SU-DHL-6 (cell line): ENCODE results near the gene AXIN2.

ENCODE experiments used
- H2AFZ ChIP-seq: fragments of 200-600 bp; sonication (generic); 2 replicates; pipeline ENCODE4 v1.6.1; 2014; ENCODE audit warnings: low read depth, mild to moderate bottlenecking, moderate library complexity, mixed read lengths, antibody characterized with exemption, low read length; ENCODE audit not compliant: severe bottlenecking
- H3F3A ChIP-seq: fragments of 200-600 bp; shearing (Covaris generic); 2 replicates; pipeline ENCODE4 v1.6.0; 2016; ENCODE audit warnings: antibody characterized with exemption, mild to moderate bottlenecking; ENCODE audit not compliant: insufficient read depth
- H3K27ac ChIP-seq: fragments of 200-600 bp; sonication (generic); 2 replicates; pipeline ENCODE4 v1.5.1; 2016; ENCODE audit warnings: low read depth, mild to moderate bottlenecking, low read length, moderate library complexity, mixed read lengths
- H3K27me3 ChIP-seq: fragments of 200-600 bp; sonication (generic), shearing (Covaris generic); 2 replicates; pipeline ENCODE4 v1.6.0; 2014; ENCODE audit warnings: mild to moderate bottlenecking, low read length
- H3K36me3 ChIP-seq: fragments of 200-600 bp; sonication (generic); 2 replicates; pipeline ENCODE4 v1.6.1; 2014; ENCODE audit warnings: mild to moderate bottlenecking, low read length, mixed read lengths
- H3K4me2 ChIP-seq: fragments of 300-600, 200-600 bp; shearing (Covaris generic), sonication (generic); 2 replicates; pipeline ENCODE4 v1.6.0; 2014; ENCODE audit warnings: low read length, low read depth, mild to moderate bottlenecking; ENCODE audit not compliant: poor library complexity, severe bottlenecking
- H3K4me3 ChIP-seq: fragments of 200-600 bp; sonication (generic); 2 replicates; pipeline ENCODE4 v1.5.1; 2014; ENCODE audit warnings: antibody characterized with exemption, low read length, mild to moderate bottlenecking, mixed read lengths; ENCODE audit not compliant: insufficient read depth, poor library complexity, severe bottlenecking
- H3K79me2 ChIP-seq: fragments of 200-600 bp; sonication (generic); 2 replicates; pipeline ENCODE4 v1.6.1; 2014; ENCODE audit warnings: mild to moderate bottlenecking, low read length, moderate library complexity; ENCODE audit not compliant: insufficient read depth
- H3K9ac ChIP-seq: fragments of 200-600 bp; sonication (generic); 2 replicates; pipeline ENCODE4 v1.7.0; 2014; ENCODE audit warnings: mild to moderate bottlenecking, low read length
- H3K9me2 ChIP-seq: fragments of 200-600 bp; sonication (generic); replicated peaks from 2 replicates; pipeline ENCODE4 v1.6.1; 2014; ENCODE audit warnings: low read length; ENCODE audit not compliant: insufficient read depth
- H3K9me3 ChIP-seq: fragments of 200-600 bp; sonication (generic); 2 replicates; pipeline ENCODE4 v1.6.1; 2014; ENCODE audit warnings: low read length, mixed read lengths; ENCODE audit not compliant: insufficient read depth
- H4K20me1 ChIP-seq: fragments of 200-600 bp; sonication (generic); 2 replicates; pipeline ENCODE4 v1.6.1; 2014; ENCODE audit warnings: low read depth, mild to moderate bottlenecking, antibody characterized with exemption, low read length, moderate library complexity, mixed read lengths
- CTCF ChIP-seq: fragments of 200-600 bp; sonication (generic); IDR thresholded peaks from one replicate; pipeline ENCODE4 v1.5.1; 2017; ENCODE audit warnings: antibody characterized with exemption, mild to moderate bottlenecking, low read length, moderate library complexity; ENCODE audit not compliant: insufficient read depth, poor library complexity, severe bottlenecking
- EZH2phosphoT487 ChIP-seq: fragments of 200-600 bp; sonication (generic), shearing (Covaris generic); conservative IDR thresholded peaks from 2 replicates; pipeline ENCODE4 v1.6.1; 2018; ENCODE audit warnings: mild to moderate bottlenecking, antibody characterized with exemption, low read length, moderate library complexity, mixed read lengths

AXIN2 gene

DNA sequence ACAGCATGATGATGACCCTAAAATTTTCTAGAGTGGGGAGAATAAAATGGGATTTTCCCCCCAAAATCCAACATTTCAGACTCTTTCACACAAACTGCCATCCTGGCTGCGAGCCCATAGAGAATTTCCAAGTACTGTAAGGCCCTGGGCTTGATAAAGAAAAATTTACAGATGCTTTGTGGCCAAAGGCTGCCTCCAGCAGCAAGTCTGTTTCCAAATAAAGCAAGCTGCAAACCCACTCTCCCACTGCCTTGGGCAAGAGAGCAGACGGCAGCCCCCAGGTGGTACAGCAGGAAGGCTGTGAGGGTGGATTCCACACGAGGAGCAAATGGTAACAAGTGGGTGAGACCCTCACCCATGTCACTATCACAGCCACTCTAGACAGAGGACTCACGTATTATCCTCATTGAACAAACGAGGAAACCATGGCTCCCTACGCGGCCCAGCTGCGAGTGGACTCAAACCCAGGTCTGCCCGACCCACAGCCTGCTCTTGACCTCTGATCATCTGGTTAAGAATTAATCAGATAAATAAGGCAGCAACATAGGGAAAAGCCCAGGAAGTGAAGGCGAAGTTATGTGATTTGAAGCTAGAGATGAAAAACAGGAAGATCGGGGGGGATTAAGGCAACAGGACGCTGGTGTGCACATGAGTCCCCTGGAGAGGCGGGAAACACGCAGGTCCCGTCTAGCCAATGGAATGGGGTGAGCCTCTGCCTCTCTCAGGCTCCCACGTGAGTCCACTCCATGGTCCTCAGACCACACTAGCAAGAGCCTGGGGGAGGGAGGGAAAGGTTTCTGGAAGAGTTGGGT lies 37.4 kb downstream of the AXIN2 start:
- no peak overlapping the region for H3K4me3 ChIP-seq
- H3F3A ChIP-seq: no peaks in the 10 kb centered on the region
- TF ChIP-seq CTCF (no peak), EZH2phosphoT487 (no peak)
- no peak overlapping the region for H2AFZ ChIP-seq
- H3K9me3 ChIP-seq: no peaks in the 10 kb centered on the region
- H3K9ac ChIP-seq: no peak overlapping the region
- no peaks in the 10 kb centered on the region for H3K27me3 ChIP-seq
- H3K36me3 ChIP-seq: no peaks in the 10 kb centered on the region
- no peaks in the 10 kb centered on the region for H4K20me1 ChIP-seq
- no peak overlapping the region for H3K27ac ChIP-seq
- H3K4me2 ChIP-seq: no peak overlapping the region
- H3K79me2 ChIP-seq: no peaks in the 10 kb centered on the region
- H3K9me2 ChIP-seq: no peaks in the 10 kb centered on the region

GRCh38 chr17:65523411-65523810 lies 38.0 kb downstream of the AXIN2 start:
- Histone ChIP-seq H3K27me3 (no peaks in the 10 kb centered on the region), H3K27ac (no peak overlapping the region), H3K9me3 (no peaks in the 10 kb centered on the region), H2AFZ (no peak overlapping the region), H3K79me2 (no peaks in the 10 kb centered on the region), H3K9me2 (no peaks in the 10 kb centered on the region), H3K9ac (no peak overlapping the region), H4K20me1 (no peaks in the 10 kb centered on the region), H3F3A (no peaks in the 10 kb centered on the region), H3K4me3 (no peak overlapping the region), H3K4me2 (no peak overlapping the region), H3K36me3 (no peaks in the 10 kb centered on the region)
- TF ChIP-seq EZH2phosphoT487 (no peak), CTCF (no peak)

GRCh38 chr17:65522751-65523404 lies 38.6 kb downstream of the AXIN2 start:
- Histone ChIP-seq H4K20me1 (no peaks in the 10 kb centered on the region), H3K36me3 (no peaks in the 10 kb centered on the region), H3K4me2 (no peak overlapping the region), H3K27ac (no peak overlapping the region), H3K9me2 (no peaks in the 10 kb centered on the region), H2AFZ (no peak overlapping the region), H3F3A (no peaks in the 10 kb centered on the region), H3K27me3 (no peaks in the 10 kb centered on the region), H3K79me2 (no peaks in the 10 kb centered on the region), H3K4me3 (no peak overlapping the region), H3K9me3 (no peaks in the 10 kb centered on the region), H3K9ac (no peak overlapping the region)
- no peak for TF ChIP-seq EZH2phosphoT487
- TF ChIP-seq CTCF: no peak
